Ovary (tissue), 3 donors: ENCODE results near the gene BTN1A1.

Source experiments
- EP300 ChIP-seq: sonication (generic); formaldehyde crosslinking; IDR thresholded peaks from one replicate; pipeline ENCODE4 v1.6.1; 2017; ENCODE audit warnings: antibody characterized with exemption
- POLR2A ChIP-seq: fragments of 450-650 bp; IDR thresholded peaks from one replicate; pipeline ENCODE4 v1.6.1; 2017; ENCODE audit warnings: antibody characterized with exemption, mild to moderate bottlenecking, moderate library complexity
- TF ChIP-seq, protein P1 (sequence below), 3 donors: fragments of 450-650 bp in 2 of 3; fragments of 200-600 bp in 1 of 3; IDR thresholded peaks; one replicate each; pipeline versions ENCODE4 v1.5.1 to v1.8.0; 2016 to 2022; ENCODE audit warnings: antibody characterized with exemption in 3 of 3, mild to moderate bottlenecking in 1 of 3
- donor health status: DM: no; HTN: no; CAD: no.

- TF ChIP-seq, protein P1, sequence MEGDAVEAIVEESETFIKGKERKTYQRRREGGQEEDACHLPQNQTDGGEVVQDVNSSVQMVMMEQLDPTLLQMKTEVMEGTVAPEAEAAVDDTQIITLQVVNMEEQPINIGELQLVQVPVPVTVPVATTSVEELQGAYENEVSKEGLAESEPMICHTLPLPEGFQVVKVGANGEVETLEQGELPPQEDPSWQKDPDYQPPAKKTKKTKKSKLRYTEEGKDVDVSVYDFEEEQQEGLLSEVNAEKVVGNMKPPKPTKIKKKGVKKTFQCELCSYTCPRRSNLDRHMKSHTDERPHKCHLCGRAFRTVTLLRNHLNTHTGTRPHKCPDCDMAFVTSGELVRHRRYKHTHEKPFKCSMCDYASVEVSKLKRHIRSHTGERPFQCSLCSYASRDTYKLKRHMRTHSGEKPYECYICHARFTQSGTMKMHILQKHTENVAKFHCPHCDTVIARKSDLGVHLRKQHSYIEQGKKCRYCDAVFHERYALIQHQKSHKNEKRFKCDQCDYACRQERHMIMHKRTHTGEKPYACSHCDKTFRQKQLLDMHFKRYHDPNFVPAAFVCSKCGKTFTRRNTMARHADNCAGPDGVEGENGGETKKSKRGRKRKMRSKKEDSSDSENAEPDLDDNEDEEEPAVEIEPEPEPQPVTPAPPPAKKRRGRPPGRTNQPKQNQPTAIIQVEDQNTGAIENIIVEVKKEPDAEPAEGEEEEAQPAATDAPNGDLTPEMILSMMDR (IDR thresholded peaks at IDR 0.05), result no peak
- TF ChIP-seq EP300 (no peak), POLR2A (no peak)
Observed at GRCh38 chr6:26539071-26539615, 39.0 kb downstream of the BTN1A1 start.
